Esophagus muscularis mucosa (tissue), 4 donors: ENCODE measurements around the gene CFAP107.

Experiments used
- EP300 ChIP-seq: sonication (generic); formaldehyde crosslinking; IDR thresholded peaks from one replicate; pipeline ENCODE4 v1.6.1; 2017; ENCODE audit warnings: antibody characterized with exemption
- POLR2A ChIP-seq: fragments of 450-650 bp; IDR thresholded peaks from one replicate; pipeline ENCODE4 v1.6.1; 2017; ENCODE audit warnings: antibody characterized with exemption, moderate library complexity, mild to moderate bottlenecking, low read depth
- TF ChIP-seq, protein P1 (sequence below), 3 experiments: fragments of 200-600 bp in 2 of 3; fragments of 450-650 bp in 1 of 3; sonication (generic) in 2 of 3; IDR thresholded peaks; one replicate each; pipeline ENCODE4 v1.5.1; 2017 to 2019; ENCODE audit warnings: antibody characterized with exemption in 3 of 3, mild to moderate bottlenecking in 2 of 3, moderate library complexity in 1 of 3

DNA sequence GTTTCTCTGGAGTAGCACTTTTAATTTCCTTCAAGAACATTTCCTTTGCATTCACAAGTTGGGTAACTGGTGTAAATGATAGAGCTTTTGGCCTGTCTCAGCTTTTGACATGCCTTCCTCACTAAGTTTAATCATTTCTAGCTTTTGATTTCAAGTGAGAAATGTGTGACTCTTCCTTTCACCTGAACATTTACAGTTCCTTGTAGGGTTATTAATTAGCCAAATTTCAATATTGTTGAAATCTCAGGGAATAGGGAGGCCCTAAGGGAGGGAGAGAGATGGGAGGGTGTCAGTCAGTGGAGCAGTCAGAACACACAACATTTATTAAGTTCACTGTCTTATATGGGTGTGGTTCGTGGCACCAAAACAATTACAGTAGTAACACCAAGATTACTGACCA lies 15.8 kb upstream of the CFAP107 start:
- TF ChIP-seq POLR2A (no peak), EP300 (no peak)
- TF ChIP-seq, protein P1, sequence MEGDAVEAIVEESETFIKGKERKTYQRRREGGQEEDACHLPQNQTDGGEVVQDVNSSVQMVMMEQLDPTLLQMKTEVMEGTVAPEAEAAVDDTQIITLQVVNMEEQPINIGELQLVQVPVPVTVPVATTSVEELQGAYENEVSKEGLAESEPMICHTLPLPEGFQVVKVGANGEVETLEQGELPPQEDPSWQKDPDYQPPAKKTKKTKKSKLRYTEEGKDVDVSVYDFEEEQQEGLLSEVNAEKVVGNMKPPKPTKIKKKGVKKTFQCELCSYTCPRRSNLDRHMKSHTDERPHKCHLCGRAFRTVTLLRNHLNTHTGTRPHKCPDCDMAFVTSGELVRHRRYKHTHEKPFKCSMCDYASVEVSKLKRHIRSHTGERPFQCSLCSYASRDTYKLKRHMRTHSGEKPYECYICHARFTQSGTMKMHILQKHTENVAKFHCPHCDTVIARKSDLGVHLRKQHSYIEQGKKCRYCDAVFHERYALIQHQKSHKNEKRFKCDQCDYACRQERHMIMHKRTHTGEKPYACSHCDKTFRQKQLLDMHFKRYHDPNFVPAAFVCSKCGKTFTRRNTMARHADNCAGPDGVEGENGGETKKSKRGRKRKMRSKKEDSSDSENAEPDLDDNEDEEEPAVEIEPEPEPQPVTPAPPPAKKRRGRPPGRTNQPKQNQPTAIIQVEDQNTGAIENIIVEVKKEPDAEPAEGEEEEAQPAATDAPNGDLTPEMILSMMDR (IDR thresholded peaks at IDR 0.05), result no peak
